GM18951 (cell line): ENCODE measurements around the gene KLHL42.

ENCODE experiments used
- POLR2A ChIP-seq: IDR thresholded peaks from 4 replicates; pipeline ENCODE4 v1.6.1; 2011; ENCODE audit warnings: mild to moderate bottlenecking; ENCODE audit not compliant: insufficient read length, insufficient read depth; ENCODE audit errors: extremely low read depth
- in situ Hi-C: fragments of 300-500 bp; cut with MboI; formaldehyde crosslinking; loops from one replicate; pipeline ENCODE4 v1.12.0; 2022; ENCODE audit warnings: low sequenced_read_pairs, mixed read lengths, inconsistent platforms; ENCODE audit not compliant: unreplicated experiment

KLHL42 gene

DNA sequence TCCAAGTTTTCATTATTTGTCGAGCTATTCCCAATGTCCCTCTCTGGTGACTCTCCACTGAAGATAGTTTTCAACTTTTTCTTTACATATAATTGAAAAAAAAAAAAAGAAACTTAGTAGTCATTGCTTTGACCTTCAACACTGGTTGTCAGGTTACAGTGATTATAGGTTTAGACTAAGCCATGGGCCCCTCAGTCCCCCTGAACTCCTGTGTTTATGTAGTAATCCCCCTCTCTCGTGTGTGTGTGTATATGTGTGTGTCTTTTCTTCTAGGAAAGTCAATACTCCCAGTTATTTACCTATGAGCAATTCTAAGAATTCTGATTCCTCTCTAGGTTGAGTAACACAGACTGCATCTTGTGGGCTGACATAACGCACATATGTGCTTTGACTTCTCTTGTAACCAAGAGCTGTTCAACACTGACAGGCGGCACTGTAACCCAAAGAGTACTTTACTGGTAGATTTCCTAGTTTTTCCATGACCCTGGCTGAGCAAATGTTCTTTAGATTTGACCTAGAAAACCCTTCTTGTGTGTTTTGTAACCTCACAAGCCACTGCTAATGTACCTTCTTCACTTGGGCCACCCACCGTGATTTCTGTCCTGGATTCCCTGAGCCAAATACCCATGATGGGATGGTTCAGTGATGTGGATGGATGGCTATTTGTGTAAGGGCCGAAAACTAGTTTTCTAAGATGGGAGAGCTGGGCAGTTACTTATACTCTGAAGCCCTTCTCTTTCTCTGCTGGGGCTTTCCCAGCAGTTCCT lies 15.0 kb downstream of the KLHL42 start:
- TF ChIP-seq POLR2A, result no peak
- in situ Hi-C loops, result no loop called here

DNA sequence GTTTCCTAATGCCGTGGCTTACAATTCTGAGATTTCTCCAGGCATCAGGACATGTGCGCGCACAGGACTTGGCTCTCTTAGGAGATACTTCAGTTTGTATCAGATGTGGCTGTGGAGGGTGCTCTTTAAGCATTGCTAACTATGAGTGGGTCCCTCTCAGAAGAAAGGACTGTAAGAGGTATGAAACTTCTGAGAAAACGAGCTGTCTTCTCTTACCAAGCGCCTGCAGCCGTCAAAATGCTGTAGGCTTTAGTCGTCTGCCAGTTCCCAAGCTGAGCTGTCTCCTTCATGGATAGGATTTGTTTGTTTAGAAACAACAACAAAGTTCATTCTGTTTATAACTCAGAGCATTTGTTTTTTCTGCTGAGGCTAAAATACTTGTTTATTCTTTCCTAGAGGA lies 16.1 kb downstream of the KLHL42 start:
- in situ Hi-C loops, result no loop called here
- no peak for TF ChIP-seq POLR2A

DNA sequence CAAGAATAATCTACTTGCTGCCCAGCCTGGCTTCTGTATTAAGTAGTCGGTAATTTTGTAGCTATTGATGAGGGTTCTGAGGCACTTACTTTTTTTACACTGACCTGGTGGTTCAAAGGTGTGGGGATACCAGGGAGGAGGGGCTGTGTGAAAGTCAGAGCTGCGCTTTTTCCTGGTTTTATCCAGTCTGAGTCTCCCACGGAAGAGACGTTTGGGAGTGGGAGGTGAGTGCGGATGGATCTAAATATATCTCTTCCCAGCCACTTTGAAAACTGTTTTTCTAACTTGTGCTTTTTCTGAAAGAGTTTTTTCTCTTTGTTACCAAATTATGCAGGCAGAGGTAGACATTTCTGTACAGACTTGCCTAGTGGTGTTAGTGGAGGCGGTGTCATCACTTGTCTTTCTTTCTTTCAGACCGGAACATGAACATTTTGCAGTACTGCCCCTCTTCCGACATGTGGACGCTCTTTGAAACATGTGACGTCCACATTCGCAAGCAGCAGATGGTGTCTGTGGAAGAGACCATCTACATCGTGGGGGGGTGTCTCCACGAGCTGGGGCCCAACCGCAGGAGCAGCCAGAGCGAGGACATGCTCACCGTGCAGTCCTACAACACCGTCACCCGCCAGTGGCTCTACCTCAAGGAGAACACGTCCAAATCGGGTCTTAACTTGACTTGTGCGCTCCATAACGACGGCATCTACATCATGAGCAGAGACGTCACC lies 17.4 kb downstream of the KLHL42 start:
- no peak for TF ChIP-seq POLR2A
- in situ Hi-C loops, result no loop called here

DNA sequence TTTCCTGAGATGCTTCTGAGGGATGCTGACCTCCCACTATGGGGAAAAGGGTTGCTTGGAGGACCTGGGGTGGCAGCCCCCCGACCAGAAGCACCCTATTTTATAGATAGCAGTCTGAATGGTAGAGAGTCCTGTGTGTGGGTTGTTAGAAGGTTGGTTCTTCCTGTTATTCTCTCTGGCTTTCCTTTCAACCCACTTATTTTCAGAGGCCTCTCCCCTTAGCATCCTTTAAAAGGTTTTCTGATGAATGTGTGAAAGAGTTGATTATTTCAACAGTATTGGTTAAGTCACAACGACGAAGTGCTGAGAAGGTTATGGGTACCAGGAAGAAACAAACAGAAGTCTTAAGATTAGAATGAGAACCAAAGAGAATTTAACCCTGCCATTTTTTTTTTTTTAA lies 20.8 kb downstream of the KLHL42 start:
- no peak for TF ChIP-seq POLR2A
- in situ Hi-C loops, result no loop called here

DNA sequence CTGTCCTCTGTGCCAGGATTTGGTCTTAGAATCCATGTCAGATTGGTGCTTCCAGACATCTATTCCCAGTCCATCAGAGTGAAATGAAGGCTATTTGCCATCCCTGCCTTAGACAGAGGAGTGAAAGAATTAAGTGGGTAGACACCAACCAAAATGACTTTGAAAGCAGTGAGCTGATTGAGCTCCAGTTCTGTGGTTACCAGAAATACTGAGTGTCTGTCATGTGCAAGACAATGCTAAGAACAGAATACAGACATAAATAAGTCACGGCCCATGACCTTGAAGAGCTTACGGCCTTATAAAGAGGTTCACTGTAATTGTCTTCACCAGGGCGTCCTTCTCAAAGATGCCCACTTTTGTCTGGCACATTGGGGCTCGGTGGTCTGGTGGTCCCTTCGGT lies 21.6 kb downstream of the KLHL42 start:
- no peak for TF ChIP-seq POLR2A
- in situ Hi-C loops, result no loop called here

DNA sequence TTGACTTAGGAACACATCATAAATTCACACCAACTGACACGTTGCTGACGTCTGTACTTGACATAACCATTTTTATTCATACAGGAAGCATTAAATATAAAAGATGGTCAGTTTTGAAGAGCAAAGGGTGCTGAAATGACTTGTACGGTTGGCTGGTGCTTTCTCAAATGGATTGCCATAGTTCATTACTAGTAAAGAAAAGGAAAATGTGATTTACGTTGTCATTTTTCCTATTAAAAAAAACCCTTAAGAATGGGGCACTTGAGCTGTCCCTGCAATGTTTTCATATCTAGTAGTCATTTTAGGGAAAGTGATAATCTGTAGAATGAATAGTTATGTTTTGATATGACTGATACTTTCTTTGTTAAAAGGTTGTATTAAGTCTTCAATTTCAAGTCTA lies 22.5 kb downstream of the KLHL42 start:
- in situ Hi-C loops, result no loop called here
- no peak for TF ChIP-seq POLR2A

DNA sequence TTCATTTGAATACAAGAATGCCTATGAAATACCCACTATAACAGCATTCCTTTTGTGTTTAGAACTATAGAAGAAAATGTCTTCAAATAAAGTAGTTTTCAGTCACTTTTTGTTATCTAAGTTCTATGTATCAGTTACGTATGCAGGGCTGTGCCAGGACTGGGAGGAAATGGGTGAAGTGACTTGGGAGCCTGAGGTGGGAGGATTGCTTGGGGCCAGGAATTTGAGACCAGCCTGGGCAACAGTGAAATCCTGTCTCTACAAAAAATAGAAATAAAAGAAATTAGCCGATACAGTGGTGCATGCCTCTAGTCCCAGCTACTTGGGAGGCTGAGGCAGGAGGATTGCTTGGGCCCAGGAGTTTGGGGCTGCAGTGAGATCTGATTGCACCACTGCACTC lies 22.9 kb downstream of the KLHL42 start:
- in situ Hi-C loops, result no loop called here
- no peak for TF ChIP-seq POLR2A

DNA sequence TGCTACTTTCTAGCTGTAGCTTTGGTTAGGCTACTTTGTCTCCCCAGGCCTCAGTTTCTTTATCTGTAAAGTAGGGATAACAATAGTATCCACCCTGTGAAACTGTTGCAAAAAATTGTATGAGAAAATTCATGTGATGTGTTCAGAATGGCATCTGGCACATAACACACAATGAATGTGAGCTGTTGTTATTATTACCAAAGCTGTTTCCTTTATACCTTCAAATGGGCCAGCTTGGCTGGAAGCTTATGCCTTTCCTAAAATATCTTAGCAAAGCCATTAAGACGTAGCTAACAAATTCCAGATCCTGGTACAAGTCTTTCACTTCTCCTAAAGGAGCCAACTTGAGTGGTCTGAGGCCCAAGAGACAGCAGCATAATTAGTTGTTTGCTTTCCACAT lies 25.2 kb downstream of the KLHL42 start:
- no peak for TF ChIP-seq POLR2A
- in situ Hi-C loops, result no loop called here

DNA sequence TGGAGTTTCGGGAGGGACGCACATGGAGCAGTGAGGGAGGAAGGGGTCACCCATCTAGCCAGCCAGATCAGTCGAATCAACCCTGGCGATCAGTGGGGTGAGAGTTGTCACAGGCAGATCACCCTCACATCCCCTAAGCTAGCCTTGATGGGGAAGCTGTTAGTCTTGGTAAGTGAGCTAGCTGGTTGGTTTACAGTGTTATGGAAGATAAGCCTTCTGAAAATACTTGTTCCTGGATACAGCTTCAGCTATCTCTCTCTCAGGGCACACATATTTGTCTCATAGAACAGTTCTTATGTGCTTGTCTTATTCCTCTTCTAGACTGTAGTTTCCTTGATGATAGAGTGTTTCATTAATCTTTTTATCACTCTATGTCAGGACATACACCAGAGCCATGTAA lies 26.2 kb downstream of the KLHL42 start:
- in situ Hi-C loops, result no loop called here
- TF ChIP-seq POLR2A, result no peak

DNA sequence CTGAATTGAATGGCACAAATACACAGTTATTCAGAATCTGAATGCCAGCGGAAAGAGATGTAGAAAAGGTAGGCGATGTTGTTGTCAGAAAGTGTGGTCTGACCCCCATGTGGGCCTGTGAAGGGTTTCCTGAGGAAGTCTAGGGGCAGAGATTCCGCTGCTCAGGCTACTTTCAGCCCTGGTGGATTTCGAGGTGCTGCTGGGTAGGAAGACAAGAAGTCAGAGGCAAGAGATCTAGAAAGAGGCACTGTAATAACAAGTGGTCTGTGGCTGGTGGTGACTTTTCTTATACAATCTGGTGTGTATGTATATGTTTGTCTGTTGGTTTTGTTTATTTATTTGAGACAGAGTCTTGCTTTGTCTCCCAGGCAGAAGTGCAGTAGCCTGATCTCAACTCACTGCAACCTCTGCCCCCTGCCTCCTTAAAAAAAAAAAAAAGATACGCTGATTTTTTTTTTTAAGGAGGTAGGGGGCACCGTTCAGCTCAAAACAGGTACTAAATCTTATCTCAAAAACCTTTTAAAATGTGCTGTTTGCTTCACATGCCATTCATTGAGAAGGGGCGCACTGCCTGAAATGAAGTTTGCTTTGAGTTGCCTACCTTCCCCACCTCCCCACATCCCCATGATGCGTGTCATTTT lies 27.1 kb downstream of the KLHL42 start:
- in situ Hi-C loops, result no loop called here
- no peak for TF ChIP-seq POLR2A

DNA sequence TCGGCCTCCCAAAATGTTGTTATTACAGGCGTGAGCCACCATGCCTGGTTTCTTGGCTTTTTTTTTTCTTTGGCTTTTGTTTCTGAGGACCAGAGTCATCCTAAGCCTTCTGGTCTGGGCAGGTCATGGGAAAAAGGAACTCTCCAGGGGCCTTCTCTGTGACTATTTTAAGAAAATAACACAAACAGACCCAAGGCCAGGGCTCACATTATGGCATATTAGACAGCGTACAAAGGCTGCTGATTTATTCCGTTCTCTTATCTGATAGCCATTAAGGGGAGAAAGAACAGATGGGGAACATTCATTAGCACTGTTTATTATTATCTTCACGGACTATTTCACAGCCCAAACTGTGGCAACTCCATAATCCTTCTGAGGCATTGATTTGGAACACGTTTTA lies 28.8 kb downstream of the KLHL42 start:
- TF ChIP-seq POLR2A, result no peak
- in situ Hi-C loops, result no loop called here

DNA sequence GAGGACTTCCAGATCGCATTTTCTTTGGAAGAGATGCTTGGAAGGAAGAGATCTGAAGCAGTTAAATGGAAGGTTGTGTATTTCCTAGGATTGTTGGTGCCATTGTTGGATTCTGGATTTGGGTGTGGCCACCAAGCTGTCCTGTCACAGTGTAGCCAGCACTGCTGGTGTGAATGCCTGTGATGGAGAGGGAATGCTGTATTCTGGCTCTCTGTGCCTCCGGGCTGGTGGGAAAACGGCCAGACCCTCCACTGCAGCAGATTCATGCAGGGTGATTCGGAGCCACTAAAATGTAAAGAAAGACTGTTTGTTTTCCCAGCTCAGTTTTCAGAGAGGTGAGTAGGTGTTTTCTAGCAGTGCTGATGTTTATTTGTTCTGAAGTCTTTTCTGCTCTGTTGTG lies 30.7 kb downstream of the KLHL42 start:
- no peak for TF ChIP-seq POLR2A
- in situ Hi-C loops, result no loop called here

DNA sequence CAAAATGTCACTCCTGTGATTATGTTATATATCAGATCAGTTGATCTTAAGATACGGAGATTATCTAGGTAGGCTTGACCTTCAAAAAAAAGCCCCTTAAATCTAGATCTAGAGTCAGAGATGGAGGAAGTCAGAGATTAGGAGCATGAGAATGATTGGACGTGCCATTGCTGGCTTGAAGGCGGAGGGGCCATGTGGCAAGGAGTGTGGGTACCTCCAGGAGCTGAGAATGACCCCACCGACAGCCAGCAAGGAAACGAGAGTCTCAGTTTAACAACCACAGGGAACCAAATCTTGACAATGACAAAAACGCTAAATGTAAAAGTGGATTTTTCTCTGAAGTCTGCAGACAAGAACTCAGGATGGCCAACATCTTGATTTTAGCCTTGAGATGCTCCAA lies 32.5 kb downstream of the KLHL42 start:
- no peak for TF ChIP-seq POLR2A
- in situ Hi-C loops, result no loop called here

DNA sequence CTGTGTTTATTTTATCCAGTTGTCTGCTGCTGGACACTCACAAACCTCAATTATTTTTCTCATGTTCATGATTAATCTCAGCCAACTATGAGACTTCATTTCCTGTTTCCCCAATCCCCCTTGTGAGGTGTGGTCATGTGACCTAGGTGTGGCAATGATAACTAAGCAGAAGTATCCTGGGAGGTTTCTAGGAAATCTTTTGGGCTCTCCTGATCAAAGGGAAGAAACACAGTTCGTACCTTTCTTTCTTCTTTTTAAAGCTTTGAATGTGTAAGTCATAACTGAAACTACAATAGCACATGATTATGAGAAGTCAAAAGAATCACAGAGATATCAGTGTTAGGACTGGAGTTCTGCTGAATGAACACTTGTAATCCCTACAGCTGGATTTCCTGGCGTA lies 34.4 kb downstream of the KLHL42 start:
- in situ Hi-C loops, result no loop called here
- TF ChIP-seq POLR2A, result no peak

DNA sequence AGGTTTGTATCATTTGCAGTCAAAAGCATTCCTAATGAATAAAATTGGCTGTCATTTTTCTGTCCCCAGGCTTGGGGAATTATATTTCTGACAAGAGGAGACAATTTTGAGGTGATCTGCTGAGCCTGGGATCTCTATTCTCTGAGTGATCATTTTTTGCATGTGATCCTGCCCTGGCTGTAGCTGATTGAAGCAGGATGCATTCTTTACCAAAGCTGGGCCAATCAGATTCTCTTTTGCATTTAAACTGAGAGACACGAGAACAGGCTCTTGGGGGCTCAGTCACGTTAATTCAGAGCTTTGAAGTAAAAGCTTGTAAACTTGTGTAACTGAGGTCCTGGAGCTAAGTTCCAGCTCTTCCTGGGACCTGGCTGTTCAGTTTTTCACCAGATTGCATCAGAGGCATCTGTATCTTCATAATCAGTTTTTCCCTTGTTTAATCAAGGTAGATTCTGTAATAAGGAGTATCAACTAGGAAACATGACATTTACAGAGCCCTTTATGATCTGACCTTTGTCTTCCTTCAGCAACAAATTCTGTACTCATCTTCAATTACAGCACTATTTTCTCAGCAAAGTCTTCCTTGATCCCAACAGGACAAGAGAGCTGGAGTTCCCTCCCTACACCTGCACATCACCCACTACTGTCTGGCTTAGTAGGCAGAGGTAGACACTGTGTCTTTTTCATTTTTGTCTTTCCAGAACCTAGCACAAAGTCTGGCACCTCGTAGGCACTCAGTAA lies 35.0 kb downstream of the KLHL42 start:
- TF ChIP-seq POLR2A, result no peak

More for the DNA sequence above, 35.0 kb downstream of the KLHL42 start:
- in situ Hi-C loops, result no loop called here
